SK-N-SH (cell line): Measurements from ENCODE around the gene DLL4. TPM values are rescaled to one million over a fixed set of nuclear protein-coding genes. Genes with fewer than 3 reads are reported as not detected.
A peak's percentile ranks its signal among the peaks of the same experiment; 100 is the strongest.

ENCODE experiments used
- CTCF ChIA-PET: fragments of 300-600, 350-600 bp; formaldehyde crosslinking; extraction: SDS; loops from one replicate; lab custom pipeline; 2021; lab: Yijun Ruan, JAX
- POLR2A ChIA-PET: fragments of 350-600 bp; sonication (Branson Sonifier 250); formaldehyde crosslinking; extraction: SDS; loops from one replicate; lab custom pipeline; 2020; ENCODE audit warnings: antibody characterized with exemption, inconsistent platforms; lab: Yijun Ruan, JAX
- DNase-seq: peaks from one replicate; pipeline ENCODE4 v3.0.0; 2012
- H2AFZ ChIP-seq: fragments of 200-600 bp; sonication (generic); 2 replicates; pipeline ENCODE4 v1.8.1; 2016; ENCODE audit warnings: antibody characterized with exemption, mild to moderate bottlenecking, low read depth
- H3F3A ChIP-seq: fragments of 200-600 bp; sonication (generic); replicated peaks from 2 replicates; pipeline ENCODE3; 2016; ENCODE audit warnings: antibody characterized with exemption, mild to moderate bottlenecking; ENCODE audit not compliant: insufficient read depth
- H3K27ac ChIP-seq, 2 experiments: fragments of 200-500 bp in 1 of 2; fragments of 200-600 bp in 1 of 2; sonication (Bioruptor generic) in 1 of 2; sonication (generic), shearing (Covaris generic) in 1 of 2; 2 replicates each; pipeline versions ENCODE4 v1.5.1 to v1.6.1; 2014 to 2016; ENCODE audit warnings: low read depth in 2 of 2, inconsistent platforms in 1 of 2, low read length in 1 of 2, mild to moderate bottlenecking in 1 of 2, mixed read lengths in 1 of 2
- H3K27me3 ChIP-seq: fragments of 200-600 bp; sonication (generic), shearing (Covaris generic); 2 replicates; pipeline ENCODE4 v1.6.1; 2016; ENCODE audit warnings: mixed run types; ENCODE audit not compliant: insufficient read depth
- H3K36me3 ChIP-seq, 2 experiments: fragments of 200-500 bp in 1 of 2; fragments of 200-600 bp in 1 of 2; sonication (Bioruptor generic) in 1 of 2; sonication (generic) in 1 of 2; replicated peaks in 1 of 2; 2 replicates each; pipeline versions ENCODE3 to v1.5.1; 2014 to 2016; ENCODE audit warnings: low read length in 1 of 2, mild to moderate bottlenecking in 1 of 2; ENCODE audit not compliant: insufficient read depth in 2 of 2, control insufficient read depth in 1 of 2
- H3K4me1 ChIP-seq, 2 experiments: fragments of 200-500 bp in 1 of 2; fragments of 200-600 bp in 1 of 2; sonication (Bioruptor generic) in 1 of 2; sonication (generic), shearing (Covaris generic) in 1 of 2; 2 replicates each; pipeline versions ENCODE4 v1.5.1 to v1.6.1; 2014 to 2016; ENCODE audit warnings: low read depth in 1 of 2, low read length in 1 of 2, mixed run types in 1 of 2; ENCODE audit not compliant: insufficient read depth in 2 of 2, control insufficient read depth in 1 of 2
- H3K4me2 ChIP-seq: fragments of 200-600 bp; sonication (generic), shearing (Covaris generic); 2 replicates; pipeline ENCODE4 v1.6.1; 2017; ENCODE audit warnings: mixed run types
- H3K4me3 ChIP-seq, 2 experiments: fragments of 200-500 bp in 1 of 2; fragments of 200-600 bp in 1 of 2; sonication (Bioruptor generic) in 1 of 2; sonication (generic), shearing (Covaris generic) in 1 of 2; 2 replicates each; pipeline versions ENCODE4 v1.5.1 to v1.8.1; 2014 to 2016; ENCODE audit warnings: low read depth in 2 of 2, inconsistent platforms in 1 of 2, low read length in 1 of 2, mild to moderate bottlenecking in 1 of 2, mixed read lengths in 1 of 2, moderate library complexity in 1 of 2
- H3K79me2 ChIP-seq: fragments of 200-600 bp; sonication (generic); 2 replicates; pipeline ENCODE4 v1.8.1; 2017; ENCODE audit warnings: mild to moderate bottlenecking; ENCODE audit not compliant: insufficient read depth
- H3K9ac ChIP-seq: fragments of 200-600 bp; sonication (generic); 2 replicates; pipeline ENCODE4 v1.6.1; 2017; ENCODE audit warnings: mixed run types
- H3K9me2 ChIP-seq: fragments of 200-600 bp; sonication (generic); 2 replicates; pipeline ENCODE4 v1.6.1; 2017; ENCODE audit warnings: mixed run types
- H3K9me3 ChIP-seq: fragments of 200-600 bp; sonication (generic); 2 replicates; pipeline ENCODE4 v1.6.1; 2017; ENCODE audit warnings: mixed run types, mild to moderate bottlenecking, moderate library complexity
- H4K20me1 ChIP-seq: fragments of 200-600 bp; sonication (generic); 2 replicates; pipeline ENCODE4 v1.6.1; 2017; ENCODE audit warnings: mild to moderate bottlenecking, mixed run types; ENCODE audit not compliant: insufficient read depth
- CHD2 ChIP-seq: fragments of 150-350 bp; IDR thresholded peaks from 2 replicates; pipeline ENCODE4 v1.6.1; 2018; ENCODE audit warnings: low read length; ENCODE audit not compliant: partially characterized antibody
- CTCF ChIP-seq: fragments of 200-600 bp; sonication (generic); IDR thresholded peaks from 2 replicates; pipeline ENCODE4 v1.6.1; 2017; ENCODE audit warnings: antibody characterized with exemption, mild to moderate bottlenecking, moderate library complexity
- EZH2phosphoT487 ChIP-seq: fragments of 200-600 bp; sonication (generic); IDR thresholded peaks from 2 replicates; pipeline ENCODE4 v1.6.1; 2017; ENCODE audit warnings: low read depth, mixed run types, mild to moderate bottlenecking, antibody characterized with exemption, moderate library complexity, borderline replicate concordance
- FOSL2 ChIP-seq: IDR thresholded peaks from 2 replicates; pipeline ENCODE4 v1.4.0; 2012; ENCODE audit warnings: low read depth, mild to moderate bottlenecking, moderate library complexity, borderline replicate concordance
- GABPA ChIP-seq: IDR thresholded peaks from 2 replicates; pipeline ENCODE4 v1.4.0; 2012; ENCODE audit warnings: low read depth, mild to moderate bottlenecking
- JUND ChIP-seq: IDR thresholded peaks from 2 replicates; pipeline ENCODE4 v1.4.0; 2012
- MXI1 ChIP-seq: IDR thresholded peaks from 2 replicates; pipeline ENCODE4 v1.6.1; 2012; ENCODE audit warnings: mild to moderate bottlenecking, low read depth, low read length, improper control_type of control experiment
- NFIC ChIP-seq: IDR thresholded peaks from 2 replicates; pipeline ENCODE4 v1.4.0; 2012; ENCODE audit warnings: borderline replicate concordance
- NRF1 ChIP-seq: IDR thresholded peaks from 2 replicates; pipeline ENCODE4 v1.6.1; 2012; ENCODE audit warnings: low read depth, mild to moderate bottlenecking, low read length
- POLR2AphosphoS5 ChIP-seq: IDR thresholded peaks from 2 replicates; pipeline ENCODE4 v1.6.1; 2012; ENCODE audit warnings: low read depth, low read length
- RCOR1 ChIP-seq: fragments of 150-350 bp; IDR thresholded peaks from 2 replicates; pipeline ENCODE4 v1.6.1; 2017; ENCODE audit warnings: antibody characterized with exemption, low read length
- RFX5 ChIP-seq: IDR thresholded peaks from 2 replicates; pipeline ENCODE4 v1.6.1; 2012; ENCODE audit warnings: mild to moderate bottlenecking, improper control_type of control experiment, low read length
- SIN3A ChIP-seq: IDR thresholded peaks from 2 replicates; pipeline ENCODE4 v1.6.1; 2012; ENCODE audit warnings: low read depth, mild to moderate bottlenecking, low read length, moderate library complexity, borderline replicate concordance
- TEAD4 ChIP-seq: IDR thresholded peaks from 2 replicates; pipeline ENCODE4 v1.4.0; 2012; ENCODE audit warnings: mild to moderate bottlenecking, borderline replicate concordance; ENCODE audit not compliant: insufficient read depth
- YY1 ChIP-seq: IDR thresholded peaks from 2 replicates; pipeline ENCODE4 v1.4.0; 2012; ENCODE audit warnings: low read depth, mild to moderate bottlenecking
- WGBS: methylation state at CpG from one replicate; pipeline ENCODE4 v1.1.6; 2017; ENCODE audit warnings: low lambda C conversion rate; 5-methylcytosine and 5-hydroxymethylcytosine counted together
- polyA plus RNA-seq, 3 experiments: library from polyadenylated mRNA; depleted of rRNA; stranded (reverse); fragments of >200 nt; gene quantifications; 2 replicates each; pipeline ENCODE4 v1.2.3, GENCODE V29; 2012
- TF ChIP-seq, protein P1 (sequence below): IDR thresholded peaks from 2 replicates; pipeline ENCODE4 v1.4.0; 2012; ENCODE audit warnings: low read depth, borderline replicate concordance

The DLL4 gene
- polyA plus RNA-seq, 1 of the 3 experiments (the other 2 are of a cell fraction) = 0.03 TPM

DNA sequence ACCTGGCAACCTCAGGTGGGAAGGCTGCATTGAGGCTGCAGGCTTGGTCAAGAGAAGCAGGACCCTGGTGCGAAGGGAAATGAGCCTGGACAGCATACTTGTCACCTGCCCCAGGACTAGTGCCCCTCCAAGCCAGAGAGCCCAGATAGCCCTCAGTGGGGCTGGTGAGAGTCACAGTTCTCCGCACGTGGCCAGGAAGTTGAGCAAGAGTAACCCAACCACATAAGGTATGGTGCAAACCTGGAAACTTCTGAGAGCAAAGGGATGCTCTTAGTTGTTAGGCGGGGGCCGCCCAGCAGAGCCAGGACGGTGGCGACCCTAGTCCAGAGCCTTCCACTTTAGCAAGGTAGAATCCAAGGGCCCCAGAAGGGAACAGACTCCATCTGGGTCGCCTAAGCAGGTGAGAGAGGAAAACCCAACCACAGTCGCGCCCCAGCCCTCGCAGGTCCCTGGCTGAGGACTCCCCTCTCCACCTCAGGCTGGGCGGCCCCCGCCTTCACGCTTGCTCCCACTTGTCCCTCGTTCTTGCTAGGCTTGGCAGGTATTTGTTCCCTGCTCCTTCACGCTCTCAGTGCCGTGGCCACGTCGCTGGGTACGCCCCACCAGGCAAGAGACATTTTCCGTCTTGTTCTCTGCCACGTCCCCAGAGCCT, 36.0 kb upstream of the DLL4 start:
- ChIA-PET POLR2A (interaction anchor here (0.6 to 1.2 kb wide), 3 partner anchors 19 to 304 kb away, joined by 3 to 8 read pairs (median 5); partner anchors contain the start of genes RAD51 and RHOV), CTCF (interaction anchor here (0.6 to 23.8 kb wide), 20 partner anchors 8 to 722 kb away, joined by 3 to 675 read pairs (median 10); partner anchors contain the start of genes DLL4, RHOV, RPUSD2 and SPINT1)
- no peak for DNase-seq
- H3F3A ChIP-seq = peaks cover 11% of the 10 kb centered on the region
- H3K4me2 ChIP-seq = no peak overlapping the region
- H3K9me3 ChIP-seq = no peaks in the 10 kb centered on the region
- H3K9ac ChIP-seq = no peak overlapping the region
- peaks cover 6% of the 10 kb centered on the region; the same call in 1 of the 2 replicates for H4K20me1 ChIP-seq
- TF ChIP-seq JUND (no peak), EZH2phosphoT487 (no peak), CTCF (no peak), NRF1 (no peak), YY1 (no peak)
- TF ChIP-seq, protein P1, sequence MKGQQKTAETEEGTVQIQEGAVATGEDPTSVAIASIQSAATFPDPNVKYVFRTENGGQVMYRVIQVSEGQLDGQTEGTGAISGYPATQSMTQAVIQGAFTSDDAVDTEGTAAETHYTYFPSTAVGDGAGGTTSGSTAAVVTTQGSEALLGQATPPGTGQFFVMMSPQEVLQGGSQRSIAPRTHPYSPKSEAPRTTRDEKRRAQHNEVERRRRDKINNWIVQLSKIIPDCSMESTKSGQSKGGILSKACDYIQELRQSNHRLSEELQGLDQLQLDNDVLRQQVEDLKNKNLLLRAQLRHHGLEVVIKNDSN = no peak
- peaks cover 0 to 14% of the 10 kb centered on the region in 2 experiments; a peak in 1 of 4 replicates for H3K4me1 ChIP-seq
- no peaks in the 10 kb centered on the region for H3K9me2 ChIP-seq
- H3K36me3 ChIP-seq = peaks cover 8 to 12% of the 10 kb centered on the region in 2 experiments
- H3K79me2 ChIP-seq = peaks cover 31% of the 10 kb centered on the region
- H3K27me3 ChIP-seq = no peaks in the 10 kb centered on the region
- H2AFZ ChIP-seq = 0 out of 2 replicates have a peak overlapping the region, but pooled peaks have one; percentile 95
- 91% methylated on average over 17 of the region's 22 CpGs for WGBS
- H3K4me3 ChIP-seq = no peak overlapping the region
- H3K27ac ChIP-seq = no peak overlapping the region; a peak in 1 of 4 replicates

GRCh38 chr15:40893733-40894680, 35.1 kb upstream of the DLL4 start, which contains the start of gene VPS18:
VPS18 (plus strand) TSS chr15:40894450; CDS start chr15:40894769, 319 bp downstream.
- POLR2A ChIA-PET = interaction anchor here (0.5 to 1.3 kb wide), 9 partner anchors 18 to 304 kb away, joined by 3 to 9 read pairs (median 3); partner anchors contain the start of genes DNAJC17, RAD51, RHOV and ZFYVE19
- CTCF ChIA-PET = interaction anchor here (0.6 to 23.8 kb wide), 39 partner anchors 9 to 723 kb away, joined by 3 to 675 read pairs (median 4); partner anchors contain the start of genes DLL4, PPP1R14D, RHOV and RPUSD2
- TF ChIP-seq RCOR1 = 0 out of 2 replicates have a peak, but pooled peaks have one; percentile 13
- TF ChIP-seq SIN3A = peak; percentile 90; the same call in 1 of the 2 replicates
- TF ChIP-seq NRF1 = peak; percentile 50
- TF ChIP-seq POLR2AphosphoS5 = peak; percentile 72
- TF ChIP-seq MXI1 = peak; percentile 95
- no peak for TF ChIP-seq NFIC
- TF ChIP-seq FOSL2 = no peak
- TF ChIP-seq TEAD4 = no peak
- TF ChIP-seq RFX5 = 0 out of 2 replicates have a peak, but pooled peaks have one; percentile 52
- TF ChIP-seq CTCF = peak; percentile 73
- peak; percentile 46 for TF ChIP-seq CHD2
- TF ChIP-seq, protein P1 = peak; percentile 84
- TF ChIP-seq GABPA = peak; percentile 78

More at GRCh38 chr15:40893733-40894680, 35.1 kb upstream of the DLL4 start, which contains the start of gene VPS18:
- Histone ChIP-seq H3K4me2 (peak within 1 kb of the TSS; percentile 91), H3K27ac (peak within 1 kb of the TSS; percentile 51 to 85), H3K4me3 (peak within 1 kb of the TSS; percentile 88 to 91), H3K9ac (peak within 1 kb of the TSS; percentile 86), H2AFZ (peak within 1 kb of the TSS; percentile 95), H3K79me2 (peaks cover 31% of the 10 kb centered on the region), H3K27me3 (no peaks in the 10 kb centered on the region), H3F3A (peaks cover 11% of the 10 kb centered on the region), H3K36me3 (peaks cover 11 to 19% of the 10 kb centered on the region in 2 experiments), H4K20me1 (peaks cover 6% of the 10 kb centered on the region; the same call in 1 of the 2 replicates), H3K9me2 (no peaks in the 10 kb centered on the region), H3K4me1 (peaks cover 0 to 14% of the 10 kb centered on the region in 2 experiments; a peak in 1 of 4 replicates), H3K9me3 (no peaks in the 10 kb centered on the region)
- 11% methylated on average over 31 of the region's 55 CpGs for WGBS
- DNase-seq = peak; percentile 95
